ENCODE data around the gene KCTD5. TPM values are rescaled to one million over a fixed set of nuclear protein-coding genes. Genes with fewer than 3 reads are reported as not detected.

The KCTD5 gene
- total RNA-seq, 4 donors from 2014 or later = 15.1 to 31.1 (median 19.5) TPM

GRCh38 chr16:2706611-2707311 lies 24.4 kb downstream of the KCTD5 start:
- H3K4me1 ChIP-seq = no peaks in the 10 kb centered on the region
- H3K9me3 ChIP-seq = no peaks in the 10 kb centered on the region
- no peak for TF ChIP-seq POLR2AphosphoS5 (IDR thresholded peaks at IDR 0.05)
- TF ChIP-seq POLR2A (IDR thresholded peaks at IDR 0.05) = no peak
- TF ChIP-seq EP300 (IDR thresholded peaks at IDR 0.05) = no peak
- no peak overlapping the region for H3K27ac ChIP-seq
- no peaks in the 10 kb centered on the region for H3K27me3 ChIP-seq
- ATAC-seq = no peak
- H3K4me3 ChIP-seq = no peak overlapping the region
- H3K36me3 ChIP-seq = peaks cover 0 to 85% of the 10 kb centered on the region in 2 donors
- WGBS, 2 donors (ENCODE audit: low coverage in 1 of 2) = 67 to 100% methylated on average over 1 to 4 of the region's 22 CpGs

- H3K9me3 ChIP-seq = no peaks in the 10 kb centered on the region
- no peaks in the 10 kb centered on the region for H3K27me3 ChIP-seq
- H3K36me3 ChIP-seq = peaks cover 0 to 77% of the 10 kb centered on the region in 2 donors
- TF ChIP-seq POLR2A (IDR thresholded peaks at IDR 0.05) = no peak
- TF ChIP-seq POLR2AphosphoS5 (IDR thresholded peaks at IDR 0.05) = no peak
- no peak for TF ChIP-seq CTCF (IDR thresholded peaks at IDR 0.05)
- TF ChIP-seq EP300 (IDR thresholded peaks at IDR 0.05) = no peak
- no peaks in the 10 kb centered on the region for H3K4me1 ChIP-seq
- H3K4me3 ChIP-seq = no peak overlapping the region
- ATAC-seq = no peak
- no peak overlapping the region for H3K27ac ChIP-seq
- WGBS, 2 donors (ENCODE audit: low coverage in 1 of 2) = 81 to 95% methylated on average over 9 to 14 of the region's 51 CpGs
Measured at GRCh38 chr16:2707368-2708289, 25.3 kb downstream of the KCTD5 start.

- Histone ChIP-seq H3K27ac (no peak overlapping the region), H3K9me3 (no peaks in the 10 kb centered on the region), H3K4me3 (no peak overlapping the region), H3K27me3 (no peaks in the 10 kb centered on the region), H3K36me3 (peaks cover 0 to 70% of the 10 kb centered on the region in 2 donors), H3K4me1 (no peaks in the 10 kb centered on the region)
- 70 to 86% methylated on average over 2 of the region's 14 CpGs for WGBS, 2 donors (ENCODE audit: low coverage in 1 of 2)
- ATAC-seq = no peak
- TF ChIP-seq POLR2AphosphoS5 (IDR thresholded peaks at IDR 0.05) (no peak), POLR2A (IDR thresholded peaks at IDR 0.05) (no peak), EP300 (IDR thresholded peaks at IDR 0.05) (no peak), CTCF (IDR thresholded peaks at IDR 0.05) (no peak)
Measured at GRCh38 chr16:2708290-2708639, 25.9 kb downstream of the KCTD5 start.

DNA sequence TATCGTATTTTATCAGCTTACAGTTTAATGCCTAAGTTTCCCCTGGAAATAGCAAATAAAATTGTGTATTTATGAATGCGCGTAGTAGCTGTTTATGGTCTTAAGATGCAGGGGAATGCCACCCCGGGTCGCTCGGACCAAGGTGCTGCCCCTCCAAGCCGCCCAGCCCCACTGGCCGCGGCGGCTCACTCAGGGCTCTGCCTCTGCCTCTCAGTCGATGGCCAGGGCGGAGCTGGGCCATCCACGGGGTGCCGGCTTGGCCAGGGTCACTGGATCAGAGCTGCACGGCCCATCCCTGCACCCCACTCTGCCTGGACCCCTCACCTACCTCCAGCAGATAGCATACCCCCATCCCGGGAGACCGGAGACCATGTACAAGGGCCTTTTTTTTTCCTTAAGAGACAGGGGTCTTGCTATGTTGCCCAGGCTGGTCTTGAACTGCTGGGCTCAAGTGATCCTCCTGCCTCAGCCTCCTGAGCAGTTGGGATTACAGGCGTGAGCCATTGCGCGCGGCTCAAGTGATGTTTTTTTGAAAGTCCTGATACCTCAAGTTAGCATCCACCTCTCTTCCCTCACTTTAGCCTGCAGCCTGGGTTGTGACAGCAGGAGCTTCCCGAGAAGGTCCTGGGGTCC lies 26.7 kb downstream of the KCTD5 start:
- H3K27ac ChIP-seq = no peak overlapping the region
- 92 to 98% methylated on average over 6 to 15 of the region's 22 CpGs for WGBS, 2 donors (ENCODE audit: low coverage in 1 of 2)
- H3K4me3 ChIP-seq = no peak overlapping the region
- H3K4me1 ChIP-seq = no peaks in the 10 kb centered on the region
- peaks cover 0 to 62% of the 10 kb centered on the region in 2 donors for H3K36me3 ChIP-seq
- ATAC-seq = no peak
- TF ChIP-seq EP300 (IDR thresholded peaks at IDR 0.05) (no peak), POLR2A (IDR thresholded peaks at IDR 0.05) (no peak)
- no peaks in the 10 kb centered on the region for H3K27me3 ChIP-seq
- H3K9me3 ChIP-seq = no peaks in the 10 kb centered on the region

GRCh38 chr16:2709588-2709984 lies 27.3 kb downstream of the KCTD5 start:
- no peak for ATAC-seq
- Histone ChIP-seq H3K27ac (no peak overlapping the region), H3K9me3 (no peaks in the 10 kb centered on the region), H3K4me1 (no peaks in the 10 kb centered on the region), H3K27me3 (peaks cover 4% of the 10 kb centered on the region), H3K36me3 (peaks cover 0 to 57% of the 10 kb centered on the region in 2 donors), H3K4me3 (no peak overlapping the region)
- no peak for TF ChIP-seq POLR2AphosphoS5 (IDR thresholded peaks at IDR 0.05)
- no peak for TF ChIP-seq POLR2A (IDR thresholded peaks at IDR 0.05)
- TF ChIP-seq CTCF (IDR thresholded peaks at IDR 0.05) = no peak
- WGBS, 2 donors (ENCODE audit: low coverage in 1 of 2) = 81% methylated on average over 3 of the region's 10 CpGs; no CpG with 5 or more reads in 1 of the 2 donors

Data from gastroesophageal sphincter (tissue), 4 donors.